GM19351 (cell line): ENCODE data around the gene APOL2.
"Not testable (repeated sequence)": the region's sequence is repeated elsewhere in the genome, so short reads cannot be mapped to it uniquely, and the experiment has no call there.

Experiments
- ATAC-seq: cut with Tn5 transposase; IDR thresholded peaks from one replicate; pipeline ENCODE4 v1.9.1; 2021; ENCODE audit warnings: mild to moderate bottlenecking, moderate library complexity; ENCODE audit not compliant: unreplicated experiment

The APOL2 gene

DNA sequence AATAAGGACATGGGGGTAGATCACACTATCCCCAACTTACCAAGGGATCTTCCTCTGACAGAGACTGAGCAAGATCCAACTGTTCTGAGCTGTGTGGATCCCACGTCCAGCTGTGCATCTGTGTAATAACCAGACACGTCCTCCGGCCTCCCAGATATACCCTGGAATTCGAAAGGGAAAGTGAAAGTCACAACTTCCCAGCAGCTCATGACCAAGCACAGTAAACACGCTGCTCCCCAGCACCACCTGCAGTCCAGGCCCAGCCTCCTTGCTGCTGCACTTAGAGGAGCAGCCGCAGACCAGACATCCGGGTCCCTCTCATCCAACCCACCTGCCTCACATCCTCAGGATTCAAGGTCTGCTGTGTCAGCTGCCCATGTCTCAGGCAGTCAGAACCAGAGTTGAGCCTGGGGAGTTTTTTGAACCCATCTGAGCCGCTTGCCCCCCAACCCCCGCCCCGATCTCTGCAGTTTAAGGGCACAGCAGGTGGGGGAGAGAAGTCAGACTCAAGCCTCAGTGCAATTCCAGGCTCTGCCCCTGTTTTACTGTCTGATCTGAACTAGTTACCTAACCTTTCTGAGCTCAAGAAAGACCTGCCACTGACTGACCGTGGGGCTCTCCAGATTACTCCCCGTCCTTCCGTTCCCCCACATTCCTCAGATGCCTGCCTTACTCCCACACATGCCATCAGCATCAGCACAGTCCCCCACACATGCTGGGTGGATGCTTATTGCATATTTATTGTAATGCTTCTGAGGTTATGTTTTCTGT is at the start of gene APOL2:
Gene APOL2, minus strand, starts transcription at position 127 of the 771 bp plus-strand sequence. CDS start 6,365 bp downstream, outside the sequence.
- ATAC-seq: peak; percentile 86

DNA sequence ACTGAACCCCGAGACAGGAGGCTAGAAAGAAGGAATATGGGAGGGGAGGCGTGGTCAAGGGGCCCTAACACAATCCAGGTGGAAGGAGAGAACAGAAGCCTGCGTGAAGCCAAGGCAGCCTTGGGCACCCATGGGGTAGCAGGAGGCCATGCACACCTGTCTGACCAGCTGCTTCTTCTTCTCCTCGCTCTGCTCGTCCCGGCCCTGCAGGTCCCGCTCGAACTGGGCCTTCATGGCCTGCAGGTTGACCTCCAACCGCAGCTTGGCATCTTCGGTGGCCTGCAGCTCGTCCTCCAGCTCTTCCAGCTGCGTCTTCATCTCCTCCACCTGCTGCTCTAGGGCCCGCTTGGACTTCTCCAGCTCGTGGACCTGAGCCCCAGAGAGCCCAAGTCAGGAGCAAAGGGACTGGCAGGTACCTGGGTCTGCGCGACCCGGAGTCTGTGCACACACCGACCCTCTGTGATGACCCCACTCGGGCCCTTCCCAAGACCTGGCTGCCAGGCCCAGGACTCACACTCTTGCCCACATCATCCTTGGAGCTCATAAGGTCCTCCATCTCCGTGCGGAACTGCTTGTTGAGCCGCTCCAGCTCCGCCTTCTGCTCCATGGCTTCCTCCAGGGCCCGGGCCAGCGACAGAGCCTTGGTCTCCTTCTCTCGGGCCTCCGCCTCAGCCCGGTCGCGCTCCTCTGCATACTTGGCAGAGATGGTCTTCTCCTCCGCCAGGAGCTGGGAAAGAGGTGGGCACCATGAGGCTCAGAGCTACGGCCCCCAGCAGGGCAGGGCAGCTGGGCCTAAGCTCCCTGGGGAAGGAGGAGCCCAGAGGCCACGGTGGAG is 49.5 kb upstream of the APOL2 start:
- ATAC-seq: no peak

- no peak for ATAC-seq
These were observed 48.7 kb upstream of the APOL2 start for GRCh38 chr22:36287881-36288515.

GRCh38 chr22:36286096-36286957 is 47.0 kb upstream of the APOL2 start:
- ATAC-seq: no peak

- no peak for ATAC-seq
These were observed 46.2 kb upstream of the APOL2 start for GRCh38 chr22:36285545-36285944.

GRCh38 chr22:36285017-36285416 is 45.7 kb upstream of the APOL2 start:
- no peak for ATAC-seq

DNA sequence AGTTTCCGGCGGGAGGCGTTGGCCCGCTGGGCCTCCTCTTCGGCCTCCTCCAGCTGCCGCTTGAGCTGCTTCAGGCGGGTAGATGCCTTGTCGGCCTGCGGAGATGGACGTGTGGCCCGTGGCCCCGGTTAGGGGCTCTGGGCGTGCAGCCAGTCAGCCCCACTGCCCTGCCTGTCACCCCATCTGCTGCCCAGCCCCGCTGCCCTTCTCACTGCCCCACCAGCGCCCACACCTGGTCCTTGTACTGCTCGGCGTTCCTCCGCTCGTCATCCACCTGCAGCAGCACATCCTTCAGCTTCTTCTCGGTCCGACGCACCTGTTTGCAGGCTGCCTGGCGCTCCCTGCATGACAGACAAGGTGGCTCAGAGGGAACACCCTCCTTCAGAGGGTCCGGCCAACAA is 44.8 kb upstream of the APOL2 start:
- ATAC-seq: no peak

GRCh38 chr22:36282328-36282831 is 43.1 kb upstream of the APOL2 start:
- no peak for ATAC-seq

DNA sequence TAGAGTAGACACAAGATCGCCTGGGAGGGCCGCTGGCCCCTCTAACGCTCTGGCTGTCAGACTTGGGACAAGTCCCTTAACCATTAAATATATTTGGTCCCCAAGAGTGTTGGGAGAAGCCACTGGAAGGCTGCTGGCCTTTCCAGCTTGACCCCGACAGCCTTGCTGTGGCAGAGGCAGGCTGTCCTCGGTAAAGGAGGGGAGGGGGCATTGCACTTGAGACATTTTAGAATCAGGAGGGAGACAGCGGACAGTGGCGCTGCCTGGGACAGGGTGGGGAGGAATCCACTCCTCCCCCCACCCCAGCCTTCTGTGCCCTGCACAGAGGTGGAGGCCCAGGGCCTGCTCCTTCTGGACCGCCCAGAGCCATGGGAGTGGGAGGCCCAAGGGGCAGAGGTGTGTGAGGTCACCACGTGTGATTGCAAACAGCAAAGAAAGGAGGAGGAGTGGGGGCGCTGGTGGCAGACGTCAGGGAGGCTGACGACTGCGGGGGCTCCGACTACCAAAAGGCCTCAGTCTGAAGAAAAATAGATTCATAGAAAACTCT is 42.5 kb upstream of the APOL2 start:
- no peak for ATAC-seq

GRCh38 chr22:36280379-36280778 is 41.1 kb upstream of the APOL2 start:
- ATAC-seq: no peak

GRCh38 chr22:36279219-36279666 is 39.9 kb upstream of the APOL2 start:
- ATAC-seq: no peak

DNA sequence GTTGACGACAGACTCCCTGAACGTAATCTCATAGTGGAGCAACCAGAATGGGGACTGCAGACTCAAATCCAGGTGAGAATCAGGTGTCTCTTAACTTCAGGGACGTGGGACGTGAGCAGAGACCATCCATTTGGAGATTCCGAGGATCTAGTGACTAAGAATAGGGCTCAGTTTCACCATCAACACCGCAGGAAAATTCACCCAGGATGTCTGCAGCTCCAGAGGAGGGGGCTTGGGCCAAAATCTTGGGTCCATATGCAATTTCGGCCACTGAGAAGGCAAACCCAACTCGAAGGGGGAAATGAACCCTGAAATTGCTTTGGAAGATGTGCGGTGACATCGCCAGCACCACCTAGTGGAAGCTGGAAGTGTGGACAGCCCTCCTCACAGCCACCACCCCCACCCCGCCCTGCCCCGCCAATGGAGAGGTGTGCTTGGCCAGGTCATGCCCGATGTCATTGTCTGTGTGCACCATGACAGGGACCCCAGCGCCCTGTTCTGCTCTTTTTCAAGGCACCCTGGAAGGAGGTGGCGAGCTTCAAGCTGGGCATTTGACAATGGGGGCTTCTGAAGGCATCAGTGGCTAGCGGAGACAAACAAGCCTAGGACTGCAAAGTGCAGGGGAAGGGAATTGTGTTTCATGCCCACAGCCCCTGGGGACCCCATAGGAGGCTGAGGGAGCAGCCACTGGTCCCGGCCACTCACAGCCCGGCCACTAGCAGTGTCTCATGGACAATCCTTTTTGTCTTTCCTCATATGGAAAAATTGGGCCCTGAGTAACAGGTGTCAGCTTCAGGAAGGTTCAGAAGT is 38.4 kb upstream of the APOL2 start:
- ATAC-seq: no peak

DNA sequence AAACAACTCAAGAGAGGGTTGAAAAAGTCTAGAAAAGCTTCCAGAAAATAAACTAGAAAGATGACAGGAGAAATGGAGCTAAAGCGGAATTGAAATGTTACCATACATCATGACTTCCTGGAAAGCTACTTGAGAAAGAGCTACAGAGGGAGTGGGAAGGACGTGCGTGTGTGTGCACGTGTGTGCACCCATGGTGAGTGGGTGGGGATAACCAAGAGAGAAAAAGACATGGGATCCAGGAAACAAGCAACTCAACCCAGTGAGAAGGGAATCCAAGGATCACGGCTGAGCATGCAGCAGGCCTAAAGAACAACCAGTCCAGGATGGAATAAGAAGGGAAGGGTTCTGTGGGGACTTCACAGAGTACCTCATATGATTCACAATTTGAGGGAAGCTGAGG is 35.2 kb upstream of the APOL2 start:
- no peak for ATAC-seq

- ATAC-seq: not testable (repeated sequence)
These were observed 32.6 kb upstream of the APOL2 start for GRCh38 chr22:36271951-36272350.

DNA sequence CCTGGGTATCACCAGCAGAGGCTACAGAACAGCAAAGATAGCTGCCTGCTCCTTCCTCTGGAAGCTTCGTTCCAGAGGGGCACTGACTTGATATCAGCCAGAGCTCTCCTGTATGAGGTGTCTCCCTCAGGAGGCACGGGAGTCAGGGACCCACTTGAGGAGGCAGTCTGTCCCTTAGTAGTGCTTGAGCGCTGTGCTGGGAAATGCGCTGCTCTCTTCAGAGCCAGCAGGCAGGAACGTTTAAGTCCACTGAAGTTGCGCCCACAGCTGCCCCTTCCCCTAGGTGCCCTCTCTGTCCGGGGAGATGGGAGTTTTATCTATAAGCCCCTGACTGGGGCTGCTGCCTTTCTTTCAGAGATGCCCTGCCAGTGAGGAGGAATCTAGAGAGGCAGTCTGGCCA is 31.9 kb upstream of the APOL2 start:
- not testable (repeated sequence) for ATAC-seq

GRCh38 chr22:36267896-36268485 is 28.7 kb upstream of the APOL2 start:
- no peak for ATAC-seq

DNA sequence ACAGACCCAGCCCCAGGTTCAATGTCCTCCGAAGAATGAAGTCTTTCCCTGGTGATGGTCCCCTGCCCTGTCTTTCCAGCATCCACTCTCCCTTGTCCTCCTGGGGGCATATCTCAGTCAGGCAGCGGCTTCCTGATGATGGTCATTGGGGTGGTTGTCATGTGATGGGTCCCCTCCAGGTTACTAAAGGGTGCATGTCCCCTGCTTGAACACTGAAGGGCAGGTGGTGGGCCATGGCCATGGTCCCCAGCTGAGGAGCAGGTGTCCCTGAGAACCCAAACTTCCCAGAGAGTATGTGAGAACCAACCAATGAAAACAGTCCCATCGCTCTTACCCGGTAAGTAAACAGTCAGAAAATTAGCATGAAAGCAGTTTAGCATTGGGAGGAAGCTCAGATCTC is 27.7 kb upstream of the APOL2 start:
- ATAC-seq: no peak

DNA sequence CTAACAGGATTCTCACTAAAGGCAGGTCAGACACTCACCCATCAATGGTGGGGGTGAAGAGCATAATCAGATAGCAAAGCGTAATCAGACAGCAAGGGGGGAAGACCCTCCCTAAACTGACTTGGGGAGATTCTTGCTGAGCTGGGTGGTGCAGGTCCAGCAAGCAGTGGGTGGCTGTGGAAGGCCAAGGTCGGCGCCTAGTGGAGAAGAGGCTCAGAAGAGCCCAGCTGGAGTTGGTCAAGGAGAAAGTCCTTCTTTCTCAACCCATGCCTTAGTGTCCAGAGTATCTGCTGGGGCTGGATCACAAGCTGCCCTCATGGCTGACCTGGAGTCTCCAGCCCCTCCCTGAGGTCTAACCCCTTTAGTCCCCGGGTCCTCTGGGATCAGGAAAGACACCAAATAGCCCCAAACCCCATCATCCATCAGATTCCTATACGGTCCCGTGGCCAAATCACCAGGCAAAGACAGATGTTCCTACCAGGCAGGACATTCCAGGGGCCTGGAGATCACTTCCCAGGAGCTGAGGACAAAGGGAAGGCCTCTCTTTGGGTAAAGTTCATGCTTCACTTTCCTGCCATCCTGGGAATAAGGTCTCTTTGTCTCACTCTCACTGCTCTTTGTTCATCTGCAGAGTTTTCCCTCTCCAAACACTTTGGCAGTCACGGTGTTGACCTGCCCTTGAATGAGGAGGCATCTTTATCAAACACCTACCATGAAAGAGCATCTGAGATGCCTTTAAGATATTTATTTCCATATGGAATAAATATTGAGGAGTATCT is 24.7 kb upstream of the APOL2 start:
- not testable (repeated sequence) for ATAC-seq
